GM23248 (cell line): ENCODE data around the gene ABCB1. TPM values are rescaled to one million over a fixed set of nuclear protein-coding genes. Genes with fewer than 3 reads are reported as not detected.
A peak's percentile ranks its signal among the peaks of the same experiment; 100 is the strongest.

ENCODE experiments used
- DNase-seq: peaks from one replicate; pipeline ENCODE4 v3.0.0-alpha.2; 2015
- H2AFZ ChIP-seq: fragments of 200-600 bp; sonication (generic); 2 replicates; pipeline ENCODE4 v1.6.1; 2016; ENCODE audit warnings: antibody characterized with exemption
- H3F3A ChIP-seq: fragments of 200-600 bp; sonication (generic); 2 replicates; pipeline ENCODE4 v1.6.1; 2016; ENCODE audit warnings: mild to moderate bottlenecking, antibody characterized with exemption, mixed run types; ENCODE audit not compliant: insufficient read depth
- H3K27ac ChIP-seq: fragments of 200-600 bp; sonication (generic); 2 replicates; pipeline ENCODE4 v1.5.1; 2016; ENCODE audit warnings: mild to moderate bottlenecking
- H3K27me3 ChIP-seq: fragments of 200-600 bp; sonication (generic); replicated peaks from 2 replicates; pipeline ENCODE4 v1.6.1; 2016; ENCODE audit warnings: mild to moderate bottlenecking; ENCODE audit not compliant: insufficient read depth
- H3K36me3 ChIP-seq: fragments of 200-600 bp; sonication (generic); 2 replicates; pipeline ENCODE4 v1.6.1; 2016; ENCODE audit warnings: low read depth, mild to moderate bottlenecking
- H3K4me1 ChIP-seq: fragments of 200-600 bp; sonication (generic); 2 replicates; pipeline ENCODE4 v1.6.1; 2016; ENCODE audit warnings: mild to moderate bottlenecking; ENCODE audit not compliant: insufficient read depth
- H3K4me2 ChIP-seq: fragments of 200-600 bp; sonication (generic); one replicate; pipeline ENCODE4 v1.6.1; 2016; ENCODE audit warnings: mild to moderate bottlenecking; ENCODE audit not compliant: unreplicated experiment
- H3K4me3 ChIP-seq: fragments of 200-600 bp; sonication (generic); 2 replicates; pipeline ENCODE4 v1.5.1; 2016; ENCODE audit warnings: mild to moderate bottlenecking
- H3K79me2 ChIP-seq: fragments of 200-600 bp; sonication (generic); 2 replicates; pipeline ENCODE4 v1.6.1; 2016; ENCODE audit warnings: mild to moderate bottlenecking; ENCODE audit not compliant: insufficient read depth
- H3K9ac ChIP-seq: fragments of 200-600 bp; sonication (generic); 2 replicates; pipeline ENCODE4 v1.6.1; 2016; ENCODE audit warnings: mild to moderate bottlenecking
- H3K9me2 ChIP-seq: fragments of 200-600 bp; sonication (generic); 2 replicates; pipeline ENCODE4 v1.6.1; 2016; ENCODE audit warnings: mixed run types, mild to moderate bottlenecking, moderate library complexity; ENCODE audit not compliant: insufficient read depth
- H3K9me3 ChIP-seq: fragments of 200-600 bp; sonication (generic); one replicate; pipeline ENCODE4 v1.6.1; 2017; ENCODE audit warnings: low read depth
- H4K20me1 ChIP-seq: fragments of 200-600 bp; sonication (generic); 2 replicates; pipeline ENCODE4 v1.6.0; 2016; ENCODE audit not compliant: insufficient read depth
- EZH2 ChIP-seq: fragments of 200-600 bp; sonication (generic); IDR thresholded peaks from 2 replicates; pipeline ENCODE4 v1.6.1; 2018; ENCODE audit warnings: antibody characterized with exemption, mild to moderate bottlenecking; ENCODE audit not compliant: insufficient read depth, poor library complexity, severe bottlenecking
- EZH2phosphoT487 ChIP-seq: fragments of 200-600 bp; sonication (generic); IDR thresholded peaks from 2 replicates; pipeline ENCODE4 v1.6.1; 2018; ENCODE audit warnings: antibody characterized with exemption, moderate library complexity, mild to moderate bottlenecking, low read depth; ENCODE audit not compliant: insufficient read depth
- WGBS, 2 experiments: methylation state at CpG; one replicate each; pipeline ENCODE4 v1.1.6; 2015 to 2017; ENCODE audit warnings: low lambda C conversion rate in 2 of 2, low coverage in 1 of 2; ENCODE audit errors: missing lambda C conversion rate in 2 of 2; 5-methylcytosine and 5-hydroxymethylcytosine counted together
- in situ Hi-C: fragments of 300-500 bp; cut with MboI; formaldehyde crosslinking; loops from 2 replicates; pipeline ENCODE4 v1.15.0; 2020
- polyA plus RNA-seq: library from polyadenylated mRNA; unstranded; fragments of >200 nt; fragmentation: Nextera tagmentation; extraction: Ambion mirVana; gene quantifications from 2 replicates; pipeline ENCODE4 v1.2.1, GENCODE V29; 2016
- total RNA-seq: library from RNA; depleted of rRNA; stranded (reverse); fragments of >200 nt; shearing (Covaris generic); gene quantifications from 2 replicates; pipeline ENCODE4 v1.2.3, GENCODE V29; 2014

Gene ABCB1
- total and polyA plus RNA-seq, 2 experiments from 2014 or later: 0.11 to 0.33 TPM

DNA sequence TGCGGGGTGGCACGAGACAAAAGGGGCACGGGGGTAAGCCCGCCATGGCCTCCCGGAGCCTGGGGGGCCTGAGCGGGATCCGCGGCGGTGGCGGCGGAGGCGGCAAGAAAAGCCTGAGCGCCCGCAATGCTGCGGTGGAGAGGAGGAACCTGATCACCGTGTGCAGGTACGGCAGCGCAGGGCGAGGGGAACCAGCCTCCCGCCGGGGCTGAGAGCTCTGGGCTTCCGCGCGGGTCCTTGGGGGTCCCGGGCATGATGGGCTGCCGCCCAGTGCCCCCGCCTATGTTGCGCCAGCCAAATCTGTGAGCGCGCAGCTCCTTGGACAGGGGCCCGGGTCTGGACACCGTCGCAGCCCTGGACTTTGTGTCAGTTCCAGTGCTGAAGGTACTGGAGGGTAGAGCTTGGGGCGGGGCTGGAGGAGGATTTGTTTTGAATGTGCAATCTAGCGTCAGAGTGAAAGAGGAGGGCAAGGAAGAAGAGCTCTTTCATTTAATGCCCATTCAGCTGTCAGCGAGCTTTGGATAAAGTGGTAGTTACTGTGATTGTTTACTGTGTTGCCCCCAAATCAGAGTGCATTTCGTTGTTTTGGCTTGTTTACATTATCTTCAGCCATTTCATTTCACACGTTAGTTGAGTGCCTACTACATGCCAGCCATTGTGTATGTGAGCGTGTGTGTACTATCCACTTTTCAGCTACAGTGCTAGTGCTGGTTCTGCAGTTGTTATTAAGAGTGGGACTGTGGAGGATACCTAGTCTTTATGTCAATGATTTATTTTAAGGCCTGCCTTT lies 28.3 kb upstream of the ABCB1 start:
- peak; percentile 51 for DNase-seq
- TF ChIP-seq EZH2phosphoT487 (no peak), EZH2 (no peak)

DNA sequence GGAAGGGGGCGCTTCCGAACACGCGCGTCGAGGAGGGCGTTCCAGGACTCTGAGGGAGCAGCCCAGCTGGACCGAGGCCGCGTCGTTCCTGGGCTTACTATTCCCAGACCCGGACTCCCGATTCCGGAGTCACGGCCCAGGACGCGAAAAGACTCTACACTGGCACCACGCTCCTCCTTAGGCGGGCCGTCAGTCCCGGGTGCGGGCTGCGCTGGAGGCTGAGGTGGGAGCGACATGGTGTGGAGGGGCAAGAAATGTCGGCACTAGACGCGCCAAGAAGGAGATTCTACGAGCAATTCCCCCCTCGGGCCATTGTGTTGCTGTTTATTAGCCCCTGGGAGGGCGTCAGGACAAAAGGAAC lies 26.9 kb upstream of the ABCB1 start:
- in situ Hi-C loops: no loop called here
- Histone ChIP-seq H3K4me3 (peak overlapping the region; percentile 75), H3K36me3 (no peaks in the 10 kb centered on the region), H3K27me3 (0 out of 2 replicates have a peak, but pooled peaks cover 2% of the 10 kb centered on the region), H3K4me2 (peak overlapping the region; percentile 87), H3K79me2 (no peaks in the 10 kb centered on the region), H3K27ac (no peak overlapping the region), H3F3A (peaks cover 6% of the 10 kb centered on the region), H3K4me1 (no peaks in the 10 kb centered on the region), H3K9ac (0 out of 2 replicates have a peak overlapping the region, but pooled peaks have one; percentile 2), H4K20me1 (no peaks in the 10 kb centered on the region), H2AFZ (peak overlapping the region; percentile 92), H3K9me2 (no peaks in the 10 kb centered on the region), H3K9me3 (no peaks in the 10 kb centered on the region)
- peak; percentile 46 for DNase-seq
- WGBS, 2 experiments: 5 to 8% methylated on average over 29 to 30 of the region's 30 CpGs
- TF ChIP-seq EZH2 (no peak), EZH2phosphoT487 (no peak)

More for the DNA sequence above, 28.3 kb upstream of the ABCB1 start:
- WGBS, 2 experiments: 3 to 7% methylated on average over 26 to 32 of the region's 39 CpGs
- H4K20me1 ChIP-seq: no peaks in the 10 kb centered on the region
- H2AFZ ChIP-seq: peak overlapping the region; percentile 92
- H3K9me3 ChIP-seq: no peaks in the 10 kb centered on the region
- H3K4me2 ChIP-seq: peak overlapping the region; percentile 87
- peak overlapping the region; percentile 40; the same call in 1 of the 2 replicates for H3K9ac ChIP-seq
- no peak overlapping the region for H3K27ac ChIP-seq
- in situ Hi-C loops: no loop called here
- H3K27me3 ChIP-seq: 0 out of 2 replicates have a peak, but pooled peaks cover 2% of the 10 kb centered on the region
- no peaks in the 10 kb centered on the region for H3K4me1 ChIP-seq
- peaks cover 6% of the 10 kb centered on the region for H3F3A ChIP-seq
- H3K9me2 ChIP-seq: no peaks in the 10 kb centered on the region
- H3K4me3 ChIP-seq: peak overlapping the region; percentile 75
- H3K79me2 ChIP-seq: no peaks in the 10 kb centered on the region
- H3K36me3 ChIP-seq: no peaks in the 10 kb centered on the region

DNA sequence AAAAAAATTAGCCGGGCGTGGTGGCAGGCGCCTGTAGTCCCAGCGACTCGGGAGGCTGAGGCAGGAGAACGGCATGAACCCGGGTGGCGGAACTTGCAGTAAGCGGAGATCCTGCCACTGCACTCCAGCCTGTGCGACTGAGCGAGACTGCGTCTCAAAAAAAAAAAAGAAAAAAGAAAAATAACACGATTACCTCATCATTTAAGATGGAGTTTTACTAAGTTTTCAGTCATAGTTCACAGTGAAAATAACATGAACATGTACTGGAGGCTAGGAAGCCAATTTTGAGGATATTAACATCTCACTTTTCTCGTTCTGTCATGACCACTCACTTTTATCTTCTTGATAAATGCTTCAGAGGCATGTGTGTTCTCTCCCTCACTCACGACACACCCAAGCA lies 24.4 kb upstream of the ABCB1 start:
- WGBS, 2 experiments: 78 to 86% methylated on average over 15 of the region's 15 CpGs
- peaks cover 6% of the 10 kb centered on the region for H3F3A ChIP-seq
- no peak overlapping the region for H3K9ac ChIP-seq
- H3K4me2 ChIP-seq: no peak overlapping the region
- TF ChIP-seq EZH2 (no peak), EZH2phosphoT487 (no peak)
- H3K27ac ChIP-seq: no peak overlapping the region
- H3K9me2 ChIP-seq: no peaks in the 10 kb centered on the region
- in situ Hi-C loops: no loop called here
- H3K9me3 ChIP-seq: no peaks in the 10 kb centered on the region
- H3K4me1 ChIP-seq: no peaks in the 10 kb centered on the region
- H3K36me3 ChIP-seq: no peaks in the 10 kb centered on the region
- no peaks in the 10 kb centered on the region for H3K79me2 ChIP-seq
- no peak overlapping the region for H3K4me3 ChIP-seq
- H3K27me3 ChIP-seq: peaks cover 2% of the 10 kb centered on the region; the same call in 1 of the 2 replicates
- H4K20me1 ChIP-seq: no peaks in the 10 kb centered on the region
- DNase-seq: no peak
- H2AFZ ChIP-seq: no peak overlapping the region

GRCh38 chr7:87624628-87625027 lies 23.9 kb upstream of the ABCB1 start:
- Histone ChIP-seq H4K20me1 (no peaks in the 10 kb centered on the region), H3K9ac (no peak overlapping the region), H3K9me3 (no peaks in the 10 kb centered on the region), H3K4me2 (no peak overlapping the region), H3K27ac (no peak overlapping the region), H3K27me3 (peaks cover 2% of the 10 kb centered on the region; the same call in 1 of the 2 replicates), H3K4me1 (no peaks in the 10 kb centered on the region), H2AFZ (no peak overlapping the region), H3K4me3 (no peak overlapping the region), H3K9me2 (no peaks in the 10 kb centered on the region), H3F3A (peaks cover 6% of the 10 kb centered on the region), H3K79me2 (no peaks in the 10 kb centered on the region), H3K36me3 (no peaks in the 10 kb centered on the region)
- no peak for DNase-seq
- in situ Hi-C loops: no loop called here
- TF ChIP-seq EZH2phosphoT487: no peak
- TF ChIP-seq EZH2: no peak
- whole genome bisulfite sequencing, 2 experiments: 81 to 84% methylated on average over 7 of the region's 7 CpGs
